Trophoblast cell (in vitro differentiated cells and primary cell): Measurements from ENCODE around the gene CA5B.
A peak's percentile ranks its signal among the peaks of the same experiment; 100 is the strongest.

Source experiments
- DNase-seq, 2 donors: peaks; one replicate each; pipeline ENCODE4 v3.0.0-alpha.2; 2016
- H2AFZ ChIP-seq: 2 replicates; pipeline ENCODE4 v1.6.1; 2013; ENCODE audit warnings: low read length, moderate library complexity, mild to moderate bottlenecking; ENCODE audit not compliant: insufficient read depth, poor library complexity
- H2AK5ac ChIP-seq: 2 replicates; pipeline ENCODE4 v1.6.1; 2013; ENCODE audit warnings: mild to moderate bottlenecking, low read length
- H2BK120ac ChIP-seq: 2 replicates; pipeline ENCODE4 v1.6.1; 2013; ENCODE audit warnings: low read length, mild to moderate bottlenecking, moderate library complexity; ENCODE audit not compliant: insufficient read depth, poor library complexity
- H2BK12ac ChIP-seq: 2 replicates; pipeline ENCODE4 v1.6.1; 2013; ENCODE audit warnings: mild to moderate bottlenecking, low read length, moderate library complexity
- H2BK5ac ChIP-seq: 2 replicates; pipeline ENCODE4 v1.6.1; 2013; ENCODE audit warnings: low read length, low read depth, moderate library complexity, mild to moderate bottlenecking; ENCODE audit not compliant: poor library complexity
- H3K14ac ChIP-seq: 2 replicates; pipeline ENCODE4 v1.6.1; 2013; ENCODE audit warnings: mild to moderate bottlenecking, low read length
- H3K18ac ChIP-seq: 2 replicates; pipeline ENCODE4 v1.6.1; 2013; ENCODE audit warnings: mild to moderate bottlenecking, low read length
- H3K23ac ChIP-seq: 2 replicates; pipeline ENCODE4 v1.6.1; 2013; ENCODE audit warnings: low read length
- H3K27ac ChIP-seq: 2 replicates; pipeline ENCODE4 v1.5.1; 2013; ENCODE audit warnings: low read depth, mild to moderate bottlenecking, inconsistent platforms, low read length, moderate library complexity
- H3K27me3 ChIP-seq: 2 replicates; pipeline ENCODE4 v1.6.1; 2013; ENCODE audit warnings: inconsistent platforms, mild to moderate bottlenecking, low read length, moderate library complexity; ENCODE audit not compliant: insufficient read depth
- H3K36me3 ChIP-seq, 2 experiments: 1 replicate in 1 of 2; 2 replicates in 1 of 2; pipeline ENCODE4 v1.6.1; 2013; ENCODE audit warnings: low read length in 2 of 2, mild to moderate bottlenecking in 2 of 2, moderate library complexity in 1 of 2; ENCODE audit not compliant: insufficient read depth in 2 of 2, control insufficient read depth in 1 of 2
- H3K4ac ChIP-seq: 2 replicates; pipeline ENCODE4 v1.6.1; 2013; ENCODE audit warnings: low read depth, mild to moderate bottlenecking, low read length, moderate library complexity
- H3K4me1 ChIP-seq, 2 experiments: 1 replicate in 1 of 2; 2 replicates in 1 of 2; pipeline ENCODE4 v1.6.1; 2013; ENCODE audit warnings: low read length in 2 of 2, mild to moderate bottlenecking in 2 of 2, moderate library complexity in 1 of 2; ENCODE audit not compliant: insufficient read depth in 2 of 2, control insufficient read depth in 1 of 2
- H3K4me2 ChIP-seq: 2 replicates; pipeline ENCODE4 v1.6.1; 2013; ENCODE audit warnings: inconsistent platforms, mild to moderate bottlenecking, low read length, moderate library complexity
- H3K4me3 ChIP-seq: 2 replicates; pipeline ENCODE4 v1.5.1; 2013; ENCODE audit warnings: mild to moderate bottlenecking, low read depth, low read length, inconsistent platforms
- H3K79me1 ChIP-seq: one replicate; pipeline ENCODE4 v1.6.1; 2013; ENCODE audit warnings: low read length
- H3K79me2 ChIP-seq: 2 replicates; pipeline ENCODE4 v1.6.1; 2013; ENCODE audit warnings: low read length, mild to moderate bottlenecking; ENCODE audit not compliant: control insufficient read depth, insufficient read depth, poor library complexity
- H3K9ac ChIP-seq: 2 replicates; pipeline ENCODE4 v1.6.1; 2013; ENCODE audit warnings: mild to moderate bottlenecking, low read length
- H3K9me3 ChIP-seq: 2 replicates; pipeline ENCODE4 v1.6.1; 2013; ENCODE audit warnings: low read depth, mild to moderate bottlenecking, control low read depth, inconsistent platforms, low read length; ENCODE audit not compliant: insufficient read depth
- H4K12ac ChIP-seq: 2 replicates; pipeline ENCODE4 v1.6.1; 2013; ENCODE audit warnings: low read depth, mild to moderate bottlenecking, low read length, moderate library complexity
- H4K8ac ChIP-seq: 2 replicates; pipeline ENCODE4 v1.6.1; 2013; ENCODE audit warnings: low read depth, mild to moderate bottlenecking, low read length, moderate library complexity
- H4K91ac ChIP-seq: one replicate; pipeline ENCODE4 v1.6.1; 2013; ENCODE audit warnings: low read depth, mild to moderate bottlenecking, low read length, moderate library complexity
- WGBS: extraction: QIAGEN DNeasy Blood & Tissue Kit; methylation state at CpG from one replicate; pipeline ENCODE4 v1.1.7; 2013; ENCODE audit warnings: missing lambda C conversion rate; ENCODE audit not compliant: insufficient read length, insufficient coverage; ENCODE audit errors: extremely low coverage; 5-methylcytosine and 5-hydroxymethylcytosine counted together

Gene CA5B

GRCh38 chrX:15812192-15812938 lies 74.3 kb downstream of the CA5B start:
- Histone ChIP-seq H3K4me1 (no peaks in the 10 kb centered on the region), H4K91ac (no peak overlapping the region), H3K4ac (no peak overlapping the region), H2BK5ac (no peak overlapping the region), H3K14ac (no peak overlapping the region), H2AK5ac (no peak overlapping the region), H2BK12ac (no peak overlapping the region), H3K9ac (no peak overlapping the region), H3K18ac (no peak overlapping the region), H2BK120ac (no peak overlapping the region), H3K27me3 (no peaks in the 10 kb centered on the region), H3K27ac (no peak overlapping the region), H3K23ac (no peak overlapping the region), H3K9me3 (no peaks in the 10 kb centered on the region), H2AFZ (no peak overlapping the region), H3K79me1 (no peaks in the 10 kb centered on the region), H3K79me2 (no peaks in the 10 kb centered on the region), H3K36me3 (peaks cover 3 to 6% of the 10 kb centered on the region in 2 experiments), H3K4me3 (no peak overlapping the region), H4K8ac (no peak overlapping the region), H3K4me2 (no peak overlapping the region), H4K12ac (no peak overlapping the region)
- no CpG with 5 or more reads among the region's 8 CpGs for WGBS
- DNase-seq, result no peak

- no peak overlapping the region for H3K4me2 ChIP-seq
- no peaks in the 10 kb centered on the region for H3K9me3 ChIP-seq
These were observed 75.3 kb downstream of the CA5B start for GRCh38 chrX:15813416-15813815.

DNA sequence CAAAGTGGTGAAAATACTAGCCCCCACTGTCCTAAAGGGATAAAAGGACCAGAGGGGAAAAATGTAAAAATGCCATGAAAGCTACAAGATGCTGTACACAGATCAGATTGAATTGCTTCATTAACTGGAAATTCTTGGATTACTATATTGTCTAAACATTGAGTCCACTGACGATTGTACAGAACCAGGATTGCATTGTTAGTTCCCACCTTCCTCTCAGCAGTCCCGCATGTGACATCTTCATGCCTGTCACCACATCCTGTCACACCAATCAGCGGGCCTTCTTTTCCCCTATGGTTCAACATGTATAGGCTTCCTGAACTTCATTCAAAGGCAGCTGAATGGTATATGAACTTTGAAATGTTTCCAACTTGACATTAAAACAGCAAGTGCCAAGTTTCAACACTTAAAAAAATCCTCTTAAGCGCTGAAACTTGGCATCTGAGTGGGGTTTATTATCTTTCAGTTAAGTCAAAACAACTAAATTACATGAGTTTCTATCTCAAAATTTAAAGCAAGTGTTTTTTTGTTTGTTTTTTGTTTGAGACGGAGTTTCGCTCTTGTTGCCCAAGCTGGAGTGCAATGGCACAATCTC lies 76.8 kb downstream of the CA5B start:
- Histone ChIP-seq H3K9ac (no peak overlapping the region), H3K36me3 (peaks cover 0 to 4% of the 10 kb centered on the region in 2 experiments), H3K9me3 (no peaks in the 10 kb centered on the region), H2AFZ (no peak overlapping the region), H3K4me1 (no peaks in the 10 kb centered on the region), H3K79me2 (no peaks in the 10 kb centered on the region), H3K4ac (no peak overlapping the region), H2AK5ac (no peak overlapping the region), H3K23ac (no peak overlapping the region), H3K14ac (no peak overlapping the region), H3K27ac (no peak overlapping the region), H3K27me3 (no peaks in the 10 kb centered on the region), H3K18ac (no peak overlapping the region), H4K8ac (no peak overlapping the region), H2BK120ac (no peak overlapping the region), H2BK5ac (no peak overlapping the region), H2BK12ac (no peak overlapping the region), H4K91ac (no peak overlapping the region), H4K12ac (no peak overlapping the region), H3K4me3 (no peak overlapping the region), H3K4me2 (no peak overlapping the region), H3K79me1 (no peaks in the 10 kb centered on the region)
- WGBS, result no CpG with 5 or more reads among the region's 6 CpGs
- no peak for DNase-seq

More at GRCh38 chrX:15813416-15813815, 75.3 kb downstream of the CA5B start:
- WGBS, result no CpG with 5 or more reads among the region's 1 CpG
- Histone ChIP-seq H3K4ac (no peak overlapping the region), H3K23ac (no peak overlapping the region), H3K4me1 (no peaks in the 10 kb centered on the region), H3K27ac (no peak overlapping the region), H2BK12ac (no peak overlapping the region), H3K79me1 (no peaks in the 10 kb centered on the region), H4K12ac (no peak overlapping the region), H3K27me3 (no peaks in the 10 kb centered on the region), H3K14ac (no peak overlapping the region), H2AK5ac (no peak overlapping the region), H3K36me3 (peaks cover 3 to 6% of the 10 kb centered on the region in 2 experiments), H3K18ac (no peak overlapping the region), H3K9ac (no peak overlapping the region), H3K79me2 (no peaks in the 10 kb centered on the region), H3K4me3 (no peak overlapping the region), H4K91ac (no peak overlapping the region), H2BK5ac (no peak overlapping the region), H4K8ac (no peak overlapping the region), H2AFZ (no peak overlapping the region), H2BK120ac (no peak overlapping the region)
- DNase-seq, result no peak

- H3K4me2 ChIP-seq, result no peak overlapping the region
- H2BK5ac ChIP-seq, result no peak overlapping the region
- no peaks in the 10 kb centered on the region for H3K4me1 ChIP-seq
- H4K8ac ChIP-seq, result no peak overlapping the region
- H3K79me2 ChIP-seq, result no peaks in the 10 kb centered on the region
- H2BK120ac ChIP-seq, result no peak overlapping the region
- H3K9me3 ChIP-seq, result no peaks in the 10 kb centered on the region
- H3K23ac ChIP-seq, result no peak overlapping the region
- DNase-seq, result peak; percentile 20 to 55
- H2AFZ ChIP-seq, result no peak overlapping the region
- no peaks in the 10 kb centered on the region for H3K79me1 ChIP-seq
- WGBS, result no CpG with 5 or more reads among the region's 10 CpGs
- no peak overlapping the region for H3K9ac ChIP-seq
- no peak overlapping the region for H3K4me3 ChIP-seq
- peaks cover 2 to 4% of the 10 kb centered on the region in 2 experiments for H3K36me3 ChIP-seq
- H3K4ac ChIP-seq, result no peak overlapping the region
- no peak overlapping the region for H3K18ac ChIP-seq
- H2BK12ac ChIP-seq, result no peak overlapping the region
- H4K12ac ChIP-seq, result no peak overlapping the region
- H3K27ac ChIP-seq, result no peak overlapping the region
- H4K91ac ChIP-seq, result no peak overlapping the region
- no peak overlapping the region for H2AK5ac ChIP-seq
- H3K27me3 ChIP-seq, result no peaks in the 10 kb centered on the region
- H3K14ac ChIP-seq, result no peak overlapping the region
These were observed 77.8 kb downstream of the CA5B start for GRCh38 chrX:15815779-15816437.
